NT2/D1 (cell line): ENCODE data around the gene TRABD.

ENCODE experiments used
- SUZ12 ChIP-seq: IDR thresholded peaks from 2 replicates; pipeline ENCODE4 v1.6.1; 2011; ENCODE audit not compliant: insufficient read length, insufficient read depth; ENCODE audit errors: extremely low read depth
- YY1 ChIP-seq: IDR thresholded peaks from 2 replicates; pipeline ENCODE4 v1.6.1; 2011; ENCODE audit not compliant: insufficient read length, insufficient read depth

DNA sequence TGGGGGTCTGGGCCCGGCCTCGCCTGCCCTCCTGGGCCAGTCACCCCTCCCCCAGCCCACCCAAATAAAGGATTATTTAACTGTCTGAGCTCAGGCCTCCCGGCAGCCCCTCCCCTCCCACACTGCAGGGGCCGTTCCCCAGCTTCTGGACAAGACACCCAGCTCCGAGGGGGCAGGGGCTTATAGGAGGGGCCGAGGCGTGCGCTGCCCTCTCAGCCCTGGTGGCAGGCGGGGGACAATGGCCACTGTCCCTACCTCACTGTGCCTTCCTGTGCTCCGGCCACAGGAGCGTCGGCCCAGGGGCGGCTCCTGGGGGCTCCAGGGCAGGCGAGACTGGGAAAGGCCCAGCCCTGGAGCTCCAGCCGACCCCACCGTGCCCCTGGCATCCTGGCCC is 12.9 kb downstream of the TRABD start:
- TF ChIP-seq YY1 (no peak), SUZ12 (no peak)
